Muscle of arm (tissue), 12 donors: ENCODE measurements around the gene TGFBR3L. TPM values are rescaled to one million over a fixed set of nuclear protein-coding genes. Genes with fewer than 3 reads are reported as not detected.
"Not testable (repeated sequence)": the region's sequence is repeated elsewhere in the genome, so short reads cannot be mapped to it uniquely, and the experiment has no call there.

ENCODE experiments used
- DNase-seq: peaks from one replicate; pipeline ENCODE4 v3.0.0-alpha.2; 2013
- polyA plus RNA-seq, 12 donors: library from polyadenylated mRNA; unstranded; fragments of 120-200 nt; gene quantifications; one replicate each; pipeline ENCODE4 v1.2.1, GENCODE V29; 2013; ENCODE audit not compliant: insufficient read length in 12 of 12

TGFBR3L gene
- polyA plus RNA-seq, 12 donors = 0.21 to 0.60 (median 0.41) TPM; not detected in 7

GRCh38 chr19:7879111-7879807 is 35.4 kb upstream of the TGFBR3L start:
- no peak for DNase-seq

GRCh38 chr19:7879836-7880235 is 34.8 kb upstream of the TGFBR3L start:
- DNase-seq = no peak

DNA sequence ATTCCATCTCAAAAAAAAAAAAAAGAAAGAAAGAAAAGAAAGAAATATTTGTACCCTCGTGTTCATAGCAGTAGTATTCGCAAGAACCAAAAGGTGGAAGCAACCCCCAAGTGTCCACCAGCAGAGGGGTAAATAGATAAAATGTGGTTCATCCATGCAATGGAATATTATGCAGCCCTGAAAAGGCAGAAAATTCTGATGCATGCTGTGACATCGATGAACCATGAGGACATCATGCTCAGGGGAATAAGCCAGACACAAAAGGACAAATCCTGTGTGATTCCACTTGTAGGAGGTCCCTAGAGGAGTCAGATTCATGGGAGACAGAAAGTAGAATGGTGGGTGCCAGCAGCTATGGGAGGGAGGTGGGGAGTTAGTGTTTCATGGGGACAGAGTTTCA is 32.7 kb upstream of the TGFBR3L start:
- no peak for DNase-seq

DNA sequence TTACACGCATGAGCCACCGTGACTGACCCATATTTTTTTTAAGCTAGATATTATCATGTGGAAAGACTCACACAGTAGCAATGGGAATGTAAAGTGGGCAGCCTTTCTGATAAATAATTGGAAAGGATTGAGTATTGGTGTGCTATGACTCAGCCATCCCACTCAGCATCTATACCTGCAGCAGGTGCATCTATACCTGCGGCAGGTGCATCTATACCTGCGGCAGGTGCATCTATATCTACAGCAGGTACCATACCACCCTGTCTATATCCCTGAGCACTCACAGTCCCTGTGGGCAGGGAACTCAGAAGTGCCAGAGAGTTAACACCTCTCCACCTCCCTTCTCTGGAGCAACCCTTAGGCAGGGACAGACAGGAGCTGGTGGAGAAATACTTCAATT is 31.5 kb upstream of the TGFBR3L start:
- no peak for DNase-seq

DNA sequence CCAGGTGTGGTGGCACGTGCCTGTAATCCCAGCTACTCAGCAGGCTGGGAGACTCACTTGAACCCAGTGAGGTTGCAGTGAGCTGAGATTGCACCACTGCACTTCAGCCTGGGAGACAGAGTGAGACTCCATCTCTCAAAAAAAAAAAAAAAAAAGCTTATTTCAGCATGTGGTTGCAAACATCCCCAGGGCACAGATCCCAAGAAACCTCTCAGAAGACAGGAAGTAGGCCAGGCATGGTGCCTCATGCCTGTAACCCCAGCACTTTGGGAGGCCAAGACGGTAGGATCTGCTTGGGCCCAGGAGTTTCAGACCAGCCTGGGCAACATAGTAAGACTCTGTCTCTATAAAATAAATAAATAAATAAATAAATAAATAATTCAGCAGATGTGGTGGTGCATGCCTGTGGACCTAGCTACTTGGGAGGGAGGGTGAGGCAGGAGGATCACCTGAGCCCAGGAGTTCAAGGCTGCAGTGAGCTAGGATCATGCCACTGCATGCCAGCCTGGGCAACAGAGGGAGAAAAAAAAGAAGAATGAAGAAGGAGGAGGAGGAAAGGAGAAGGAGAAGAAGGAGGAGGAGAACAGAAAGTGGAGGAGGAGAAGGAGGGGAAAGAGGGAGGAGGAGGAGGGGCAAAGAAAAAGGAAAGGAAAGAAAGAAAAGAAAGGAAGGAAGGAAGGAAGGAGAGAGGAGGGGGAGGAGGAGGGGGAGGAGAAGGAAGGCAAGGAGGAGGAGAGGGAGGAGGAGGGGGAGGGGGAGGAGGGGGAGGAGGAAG is 30.6 kb upstream of the TGFBR3L start:
- no peak for DNase-seq

GRCh38 chr19:7885818-7886217 is 28.8 kb upstream of the TGFBR3L start:
- DNase-seq = no peak

- no peak for DNase-seq
Observed at GRCh38 chr19:7887408-7888144, 27.1 kb upstream of the TGFBR3L start.

GRCh38 chr19:7888145-7888825 is 26.3 kb upstream of the TGFBR3L start, which contains the start of gene LRRC8E:
TSS of gene LRRC8E (plus strand) at chr19:7888510. CDS start at chr19:7895604, 7,094 bp downstream.
- DNase-seq = no peak

GRCh38 chr19:7888826-7889217 is 25.8 kb upstream of the TGFBR3L start:
- DNase-seq = no peak

- DNase-seq = not testable (repeated sequence)
Observed at GRCh38 chr19:7893362-7894101, 21.1 kb upstream of the TGFBR3L start.

- no peak for DNase-seq
Observed at GRCh38 chr19:7894612-7895309, 19.9 kb upstream of the TGFBR3L start.

- no peak for DNase-seq
Observed at GRCh38 chr19:7895565-7895964, 19.1 kb upstream of the TGFBR3L start.

DNA sequence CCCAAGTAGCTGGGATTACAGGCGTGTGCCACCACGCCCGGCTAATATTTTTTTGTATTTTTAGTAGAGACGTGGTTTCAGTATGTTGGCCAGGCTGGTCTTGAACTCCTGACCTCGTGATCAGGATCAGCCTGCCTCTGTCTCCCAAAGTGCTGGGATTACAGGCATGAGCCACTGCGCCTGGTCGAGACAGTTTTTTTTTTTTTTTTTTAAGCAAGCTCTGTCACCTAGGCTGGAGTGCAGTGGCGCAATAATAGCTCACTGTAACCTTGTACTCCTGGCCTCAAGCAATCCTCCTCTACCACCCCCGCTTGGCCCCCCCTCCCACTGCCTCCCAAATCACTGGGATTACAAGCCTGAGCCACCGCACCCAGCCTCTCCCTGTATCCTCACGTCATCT is 17.3 kb upstream of the TGFBR3L start:
- no peak for DNase-seq

GRCh38 chr19:7898967-7899366 is 15.7 kb upstream of the TGFBR3L start:
- DNase-seq = no peak

DNA sequence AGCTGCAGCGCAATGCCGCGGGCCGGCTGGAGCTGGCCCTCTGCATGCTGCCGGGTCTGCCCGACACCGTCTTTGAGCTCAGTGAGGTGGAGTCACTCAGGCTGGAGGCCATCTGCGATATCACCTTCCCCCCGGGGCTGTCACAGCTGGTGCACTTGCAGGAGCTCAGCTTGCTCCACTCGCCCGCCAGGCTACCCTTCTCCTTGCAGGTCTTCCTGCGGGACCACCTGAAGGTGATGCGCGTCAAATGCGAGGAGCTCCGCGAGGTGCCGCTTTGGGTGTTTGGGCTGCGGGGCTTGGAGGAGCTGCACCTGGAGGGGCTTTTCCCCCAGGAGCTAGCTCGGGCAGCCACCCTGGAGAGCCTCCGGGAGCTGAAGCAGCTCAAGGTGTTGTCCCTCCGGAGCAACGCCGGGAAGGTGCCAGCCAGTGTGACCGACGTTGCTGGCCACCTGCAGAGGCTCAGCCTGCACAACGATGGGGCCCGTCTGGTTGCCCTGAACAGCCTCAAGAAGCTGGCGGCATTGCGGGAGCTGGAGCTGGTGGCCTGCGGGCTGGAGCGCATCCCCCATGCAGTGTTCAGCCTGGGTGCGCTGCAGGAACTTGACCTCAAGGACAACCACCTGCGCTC is 14.8 kb upstream of the TGFBR3L start:
- no peak for DNase-seq

- no peak for DNase-seq
Observed at GRCh38 chr19:7900401-7900870, 14.2 kb upstream of the TGFBR3L start.

- DNase-seq = no peak
Observed at GRCh38 chr19:7900931-7901330, 13.7 kb upstream of the TGFBR3L start.

GRCh38 chr19:7901337-7901736 is 13.3 kb upstream of the TGFBR3L start:
- DNase-seq = no peak

DNA sequence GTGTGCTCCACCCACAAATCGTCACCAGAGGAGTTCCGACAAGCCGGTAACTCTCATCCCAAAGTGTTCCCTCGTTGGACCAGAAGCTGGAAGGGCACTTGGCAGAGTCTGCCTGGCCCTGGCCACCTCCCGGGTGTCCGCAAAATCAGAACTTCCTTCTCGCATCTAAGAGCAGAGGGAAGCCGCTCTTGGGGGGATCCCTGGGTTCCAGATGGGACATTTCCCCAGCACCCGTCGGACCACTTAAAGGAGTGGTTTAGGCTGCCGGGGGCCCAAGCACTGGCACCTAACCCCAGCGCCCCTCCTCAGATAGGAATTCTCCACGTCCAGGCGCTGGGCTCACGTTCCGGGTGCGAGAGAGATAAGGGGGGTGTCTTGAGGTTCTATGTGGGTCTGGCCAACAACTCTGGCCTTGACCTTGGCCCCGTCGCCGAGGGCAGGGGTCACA is 11.8 kb upstream of the TGFBR3L start:
- no peak for DNase-seq
